ENCODE data around the gene MARCHF4.

GRCh38 chr2:216371721-216372702 lies at the start of gene MARCHF4:
- no peak for TF ChIP-seq CTCF (IDR thresholded peaks at IDR 0.05)
- TF ChIP-seq POLR2A (IDR thresholded peaks at IDR 0.05): no peak

Measured in thyroid gland (tissue), 4 donors.